Epithelial cell of esophagus (primary cell): ENCODE results near the gene TMEM200B.
A peak's percentile ranks its signal among the peaks of the same experiment; 100 is the strongest.
"Not testable (repeated sequence)": the region's sequence is repeated elsewhere in the genome, so short reads cannot be mapped to it uniquely, and the experiment has no call there.

Experiments used
- DNase-seq: peaks from one replicate; pipeline ENCODE4 v3.0.0; 2010; ENCODE audit warnings: low read depth
- H3K4me3 ChIP-seq: 2 replicates; pipeline ENCODE4 v1.5.1; 2011; ENCODE audit warnings: mild to moderate bottlenecking, low read length, control low read depth
- CTCF ChIP-seq: IDR thresholded peaks from 2 replicates; pipeline ENCODE4 v1.5.1; 2011; ENCODE audit warnings: low read depth, mild to moderate bottlenecking, low read length, control low read depth, inconsistent platforms; ENCODE audit not compliant: insufficient read depth; ENCODE audit errors: missing control alignments

TMEM200B gene

GRCh38 chr1:29112705-29113412 is 10.8 kb downstream of the TMEM200B start:
- TF ChIP-seq CTCF, result no peak
- no peak for DNase-seq
- no peak overlapping the region for H3K4me3 ChIP-seq

- not testable (repeated sequence) for H3K4me3 ChIP-seq, DNase-seq
These were observed 15.7 kb downstream of the TMEM200B start for GRCh38 chr1:29108041-29108440.

GRCh38 chr1:29105822-29106221 is 17.9 kb downstream of the TMEM200B start:
- no peak for DNase-seq
- TF ChIP-seq CTCF, result no peak

GRCh38 chr1:29100487-29100886 is 23.2 kb downstream of the TMEM200B start:
- H3K4me3 ChIP-seq, result no peak overlapping the region
- DNase-seq, result no peak
- no peak for TF ChIP-seq CTCF

More at GRCh38 chr1:29105822-29106221, 17.9 kb downstream of the TMEM200B start:
- H3K4me3 ChIP-seq, result no peak overlapping the region

GRCh38 chr1:29099286-29099685 is 24.4 kb downstream of the TMEM200B start:
- DNase-seq, result no peak
- TF ChIP-seq CTCF, result no peak
- no peak overlapping the region for H3K4me3 ChIP-seq

GRCh38 chr1:29096231-29096886 is 27.3 kb downstream of the TMEM200B start:
- H3K4me3 ChIP-seq, result no peak overlapping the region
- TF ChIP-seq CTCF, result no peak
- DNase-seq, result no peak

- H3K4me3 ChIP-seq, result no peak overlapping the region
- DNase-seq, result peak; percentile 45
- TF ChIP-seq CTCF, result no peak
These were observed 28.7 kb downstream of the TMEM200B start for GRCh38 chr1:29094954-29095353.
